Islet precursor cell (in vitro differentiated cells): ENCODE data around the gene COMMD1.
"Not testable (repeated sequence)": the region's sequence is repeated elsewhere in the genome, so short reads cannot be mapped to it uniquely, and the experiment has no call there.

Experiments used
- DNase-seq: peaks from one replicate; pipeline ENCODE4 v3.0.0-alpha.2; 2018

The COMMD1 gene

DNA sequence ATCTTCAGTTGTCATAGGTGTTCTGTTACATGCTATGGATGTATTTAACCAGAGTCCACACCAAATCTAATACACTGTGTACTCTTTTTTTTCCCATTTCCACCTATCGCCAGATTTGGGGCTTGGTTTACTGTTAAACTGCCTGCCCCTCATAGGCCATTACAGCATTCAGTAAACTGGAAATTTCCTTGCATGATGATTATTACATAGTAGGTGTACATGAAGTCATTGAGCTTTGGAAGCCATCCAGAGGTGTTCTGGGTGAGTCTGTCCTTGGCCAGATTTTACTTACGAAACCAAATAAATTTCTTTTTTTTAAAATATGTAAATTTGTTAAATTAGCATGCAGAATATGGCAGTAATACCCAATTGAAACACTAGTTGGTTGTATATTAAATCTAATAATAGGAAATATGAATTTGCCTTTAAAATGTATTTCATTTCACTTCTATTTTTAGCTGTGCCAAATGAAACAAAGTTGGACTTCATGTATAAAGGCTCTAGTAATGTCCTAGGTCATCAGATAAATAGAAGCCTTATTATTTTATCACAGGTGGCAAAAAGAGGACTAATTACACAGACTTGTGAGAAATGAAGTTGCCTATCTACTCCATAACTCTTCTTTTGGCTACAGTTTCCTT is 60.7 kb downstream of the COMMD1 start:
- no peak for DNase-seq

DNA sequence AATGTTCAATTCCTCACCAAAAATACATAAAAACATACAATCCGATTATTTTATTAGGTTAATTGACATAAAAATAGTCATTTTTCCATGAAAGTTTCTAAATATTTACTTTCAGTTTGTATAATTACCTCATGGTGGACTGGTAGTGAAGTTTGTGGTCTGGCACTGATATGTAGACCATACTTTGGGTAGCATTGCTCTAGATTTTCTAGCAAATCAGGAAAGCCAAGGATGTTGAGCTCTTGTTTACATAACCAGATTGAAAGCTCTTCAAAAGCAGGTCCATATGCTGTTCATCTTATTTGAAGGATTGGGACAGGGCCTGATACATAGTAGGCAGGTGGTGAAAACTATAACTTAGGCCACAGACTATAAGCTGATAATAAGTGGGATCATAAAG is 61.8 kb downstream of the COMMD1 start:
- DNase-seq = no peak

DNA sequence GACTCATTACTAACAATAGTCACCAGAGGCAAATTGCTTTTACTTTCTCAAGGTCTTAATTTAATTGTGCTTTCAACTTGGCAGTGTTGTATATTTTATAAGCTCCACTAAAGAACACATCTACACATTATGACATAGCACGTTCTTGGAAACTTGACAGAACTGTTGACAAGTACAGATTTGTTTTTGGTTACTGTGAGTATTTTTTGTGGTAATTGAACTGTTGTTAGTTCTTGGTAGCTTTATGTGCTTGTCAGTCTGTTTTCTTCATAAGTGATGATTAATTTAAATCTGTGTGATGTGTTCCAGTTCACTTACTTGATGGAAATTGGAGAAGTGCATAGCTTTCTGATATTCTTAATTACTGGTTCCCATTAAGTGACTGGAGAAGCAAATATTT is 63.9 kb downstream of the COMMD1 start:
- DNase-seq = no peak

DNA sequence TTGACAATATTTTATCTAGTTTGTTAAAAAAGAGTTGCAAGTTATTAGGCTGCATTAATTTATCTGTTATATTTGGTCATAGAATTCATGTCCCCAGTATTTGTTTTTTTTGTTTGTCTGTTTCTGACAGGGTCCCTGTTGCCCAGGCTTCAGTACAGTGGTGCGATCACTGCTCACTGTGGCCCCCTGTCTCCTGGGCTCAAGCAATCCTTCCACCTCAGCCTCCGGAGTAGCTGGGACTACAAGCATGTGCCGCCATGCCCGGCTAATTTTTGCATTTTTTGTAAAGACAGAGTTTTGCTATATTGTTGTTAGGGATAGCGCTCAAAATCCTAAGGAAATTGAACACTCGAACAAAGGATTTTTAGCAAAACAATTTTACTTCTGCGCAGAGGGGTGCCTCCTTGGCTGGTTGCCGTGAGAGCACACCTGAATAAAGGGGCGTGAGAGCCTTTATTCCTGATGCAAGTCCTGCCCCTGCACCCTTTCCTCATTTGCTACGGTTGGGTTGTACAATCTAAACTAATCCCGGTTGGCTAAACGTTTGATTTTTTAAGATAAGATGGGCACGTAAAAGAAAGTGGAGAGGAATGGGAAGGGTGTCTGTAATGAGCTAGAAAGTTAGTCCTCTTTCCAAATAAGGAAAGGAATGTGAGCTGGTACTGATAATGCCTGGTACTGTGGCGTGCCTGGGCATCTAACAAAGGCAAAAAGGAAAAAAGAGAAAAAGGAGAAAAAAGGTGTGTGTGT is 65.5 kb downstream of the COMMD1 start:
- peak; percentile 62 for DNase-seq

DNA sequence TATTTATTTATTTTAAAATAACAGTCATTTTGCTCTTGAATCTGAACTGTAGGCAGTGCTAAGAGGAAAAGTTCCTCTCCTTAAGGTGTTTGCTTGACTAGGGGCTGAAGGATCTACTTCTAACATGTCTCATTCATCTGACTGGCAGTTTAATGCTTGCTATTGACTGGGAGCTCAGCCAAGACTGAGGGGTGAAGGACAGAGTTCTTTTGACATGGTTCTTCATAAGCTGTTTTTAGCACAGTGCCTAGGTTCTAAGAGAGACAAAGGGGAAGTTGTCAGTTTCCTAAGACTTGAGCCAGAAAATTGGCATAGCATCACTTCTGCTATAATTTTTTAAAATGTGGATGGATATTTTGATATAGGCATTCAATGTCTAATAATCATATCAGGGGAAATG is 73.0 kb downstream of the COMMD1 start:
- no peak for DNase-seq

DNA sequence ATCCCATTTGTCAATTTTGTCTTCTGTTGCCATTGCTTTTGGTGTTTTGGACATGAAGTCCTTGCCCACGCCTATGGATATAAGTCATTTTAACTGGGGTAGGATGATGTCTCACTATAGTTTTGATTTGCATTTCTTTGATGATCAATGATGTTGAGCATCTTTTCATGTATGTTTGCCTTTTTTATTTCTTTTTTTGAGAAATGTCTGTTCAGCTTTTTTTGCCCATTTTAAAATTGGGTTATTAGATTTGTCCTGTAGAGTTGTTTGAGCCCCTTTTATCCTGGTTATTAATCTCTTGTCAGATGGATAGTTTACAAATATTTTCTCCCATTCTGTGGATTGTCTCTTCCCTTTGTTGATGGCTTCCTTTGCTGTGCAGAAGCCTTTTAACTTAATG is 75.3 kb downstream of the COMMD1 start:
- no peak for DNase-seq

DNA sequence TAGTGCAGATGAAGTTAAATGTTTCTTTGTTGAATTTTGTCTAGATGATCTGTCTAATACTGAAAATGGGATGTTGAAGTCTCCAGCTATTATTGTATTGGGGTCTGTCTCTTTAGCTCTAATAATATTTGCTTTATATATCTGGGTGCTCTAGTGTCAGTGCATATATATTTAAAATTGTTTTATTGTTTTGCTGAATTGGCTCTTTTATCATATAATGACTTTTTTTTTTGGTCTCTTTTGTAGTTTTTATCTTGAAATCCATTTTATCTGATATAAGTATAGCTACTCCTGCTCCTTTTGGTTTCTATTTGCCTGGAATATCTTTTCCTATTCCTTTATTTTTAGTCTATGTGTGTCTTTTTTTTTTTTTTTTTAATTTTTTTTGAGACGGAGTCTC is 79.2 kb downstream of the COMMD1 start:
- no peak for DNase-seq

DNA sequence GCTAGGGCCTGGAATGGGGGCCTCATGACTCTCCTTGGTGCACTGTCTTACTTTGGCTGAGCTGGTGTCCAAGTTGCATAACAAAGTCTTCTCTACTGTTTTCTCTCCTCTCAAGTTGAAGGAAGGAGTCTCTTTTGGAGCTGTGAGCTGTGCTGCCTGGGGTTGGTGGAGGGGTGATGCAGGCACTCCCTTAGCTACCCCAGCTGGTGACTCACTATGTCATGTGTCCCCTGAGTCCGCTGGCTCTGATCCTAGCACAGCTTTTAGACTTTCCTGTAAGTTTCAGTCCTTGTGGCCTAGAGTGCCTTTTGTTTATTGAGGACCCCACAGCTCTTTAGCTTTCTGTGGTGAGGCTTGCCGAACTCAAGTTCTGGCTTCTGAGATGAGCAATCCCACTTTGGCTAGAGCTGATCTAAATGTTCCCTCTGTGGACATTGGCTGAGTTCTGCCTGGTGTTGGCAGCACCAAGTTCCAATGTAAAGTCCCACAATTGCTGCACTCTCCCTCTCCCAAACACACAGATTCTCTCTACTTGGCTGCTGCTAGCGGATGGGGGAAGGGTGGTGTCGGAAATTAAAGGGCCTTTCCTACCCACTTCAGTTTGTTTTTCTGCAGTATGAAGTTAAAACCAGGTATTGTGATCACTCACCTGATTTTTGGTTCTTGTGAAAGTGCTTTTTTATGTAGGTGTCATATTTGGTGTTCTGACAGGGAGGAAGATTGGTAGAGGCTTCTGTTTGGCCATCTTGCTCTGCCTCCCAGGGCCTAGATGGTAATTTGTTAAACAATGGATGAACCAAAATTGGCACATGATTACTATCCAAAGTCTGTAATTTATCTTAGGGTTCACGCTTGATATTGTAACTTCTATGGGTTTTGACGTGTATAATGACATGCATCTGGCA is 83.2 kb downstream of the COMMD1 start:
- no peak for DNase-seq

DNA sequence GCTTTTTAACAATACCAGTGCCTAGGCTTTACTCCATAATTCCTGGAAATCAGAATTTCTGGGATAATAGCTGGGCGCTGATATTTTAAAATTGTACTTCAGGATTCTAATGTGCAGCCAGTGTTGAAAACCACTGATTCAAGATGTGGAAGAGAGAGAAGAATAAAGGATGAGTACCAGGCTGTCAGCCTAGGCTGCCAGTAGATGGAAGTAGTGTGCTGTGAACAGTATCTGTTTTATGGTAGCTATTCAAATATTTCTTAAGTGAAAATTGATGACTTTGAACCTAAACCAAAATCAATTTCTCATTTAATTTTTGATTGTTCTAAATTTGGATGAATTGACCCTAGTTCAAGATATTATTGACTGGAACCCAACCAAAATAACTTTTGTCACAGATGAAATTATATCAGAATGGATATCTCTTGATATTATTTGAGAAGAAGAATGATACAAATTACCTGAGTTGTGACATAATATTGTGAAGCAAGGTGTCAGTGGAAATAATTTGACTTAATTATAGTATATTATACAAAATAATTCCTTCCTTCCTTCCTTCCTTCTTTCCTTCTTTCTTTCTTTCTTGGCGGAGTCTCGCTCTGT is 88.0 kb downstream of the COMMD1 start:
- DNase-seq = no peak

DNA sequence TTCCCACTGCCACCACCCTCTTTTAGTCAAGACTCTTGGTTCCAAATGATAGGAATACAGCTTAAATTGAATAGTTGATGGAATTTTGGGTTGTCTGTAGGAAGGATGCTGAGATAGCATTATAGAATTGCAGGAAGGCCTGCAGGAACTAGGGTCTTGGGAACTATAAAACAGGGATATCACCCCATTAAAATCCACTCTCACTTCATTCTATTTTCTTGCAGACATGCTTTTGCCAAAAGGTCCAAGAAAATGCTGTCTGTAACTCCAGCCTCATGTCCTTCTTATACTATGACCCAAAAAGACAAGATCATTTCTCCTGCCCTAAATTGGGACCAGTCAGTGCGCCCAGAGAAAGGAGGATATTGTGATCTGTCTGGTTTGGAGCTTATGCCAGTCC is 89.1 kb downstream of the COMMD1 start:
- DNase-seq = no peak

DNA sequence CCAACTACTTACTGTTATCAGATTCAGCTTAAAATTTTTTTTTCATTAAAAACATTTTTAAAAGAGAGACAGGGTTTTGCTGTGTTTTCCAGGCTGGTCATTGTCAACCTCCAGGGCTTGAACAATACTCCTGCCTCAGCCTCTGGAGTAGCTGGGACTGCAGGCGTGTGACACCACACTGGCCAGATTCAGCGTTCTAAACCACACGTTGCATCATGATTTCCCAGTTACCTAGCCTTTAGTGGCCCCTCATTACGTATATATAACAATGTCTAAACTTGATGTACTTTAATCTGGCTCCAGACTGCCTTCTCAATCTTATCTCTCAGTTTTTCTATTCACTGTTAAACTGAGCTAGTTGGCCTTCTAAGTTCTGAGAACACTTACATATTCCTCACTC is 89.6 kb downstream of the COMMD1 start:
- no peak for DNase-seq

DNA sequence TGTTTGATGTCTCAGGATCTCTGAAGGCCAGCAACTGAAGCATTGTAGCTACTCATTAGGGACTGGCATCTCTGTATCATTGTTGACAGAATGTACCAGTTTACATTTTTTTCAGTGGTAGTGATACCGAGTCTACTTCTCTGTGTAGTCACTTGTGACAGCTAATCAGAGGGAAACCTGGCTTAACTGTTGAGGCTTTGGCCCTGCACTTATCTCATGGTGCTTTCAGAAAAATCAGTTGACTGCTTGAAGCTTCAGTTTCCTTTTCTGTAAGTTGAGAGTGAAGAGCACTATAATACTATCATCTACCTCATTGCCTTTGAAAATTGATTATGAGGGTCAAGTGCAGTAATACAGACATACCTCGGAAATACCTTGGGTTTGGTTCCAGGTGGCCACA is 90.0 kb downstream of the COMMD1 start:
- no peak for DNase-seq

DNA sequence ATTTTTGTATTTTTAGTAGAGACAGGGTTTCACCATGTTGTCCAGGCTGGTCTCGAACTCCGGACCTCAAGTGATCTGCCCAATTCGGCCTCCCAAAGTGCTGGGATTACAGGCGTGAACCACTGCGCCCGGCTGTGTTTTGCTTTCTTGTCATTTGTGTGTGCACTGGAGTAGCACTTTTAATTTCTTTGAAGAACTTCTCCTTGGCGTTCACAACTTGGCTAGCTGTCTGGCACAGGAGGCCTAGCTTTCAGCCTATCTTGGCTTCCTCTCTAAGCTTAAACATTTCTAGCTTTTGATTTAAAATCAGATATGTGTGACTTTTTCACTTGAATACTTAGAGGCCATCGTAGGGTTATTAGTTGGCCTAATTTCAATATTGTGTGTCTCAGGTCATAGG is 93.0 kb downstream of the COMMD1 start:
- DNase-seq = no peak

DNA sequence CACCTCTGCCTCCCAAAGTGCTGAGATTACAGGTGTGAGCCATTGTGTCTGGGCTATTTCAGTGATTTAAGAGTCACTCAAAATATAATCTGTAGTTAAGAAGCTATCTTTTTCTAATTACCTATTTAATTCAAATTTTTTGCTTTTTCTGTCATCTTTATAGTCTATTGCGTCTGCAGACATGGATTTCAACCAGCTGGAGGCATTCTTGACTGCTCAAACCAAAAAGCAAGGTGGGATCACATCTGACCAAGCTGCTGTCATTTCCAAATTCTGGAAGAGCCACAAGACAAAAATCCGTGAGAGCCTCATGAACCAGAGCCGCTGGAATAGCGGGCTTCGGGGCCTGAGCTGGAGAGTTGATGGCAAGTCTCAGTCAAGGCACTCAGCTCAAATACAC is 95.1 kb downstream of the COMMD1 start:
- DNase-seq = no peak

DNA sequence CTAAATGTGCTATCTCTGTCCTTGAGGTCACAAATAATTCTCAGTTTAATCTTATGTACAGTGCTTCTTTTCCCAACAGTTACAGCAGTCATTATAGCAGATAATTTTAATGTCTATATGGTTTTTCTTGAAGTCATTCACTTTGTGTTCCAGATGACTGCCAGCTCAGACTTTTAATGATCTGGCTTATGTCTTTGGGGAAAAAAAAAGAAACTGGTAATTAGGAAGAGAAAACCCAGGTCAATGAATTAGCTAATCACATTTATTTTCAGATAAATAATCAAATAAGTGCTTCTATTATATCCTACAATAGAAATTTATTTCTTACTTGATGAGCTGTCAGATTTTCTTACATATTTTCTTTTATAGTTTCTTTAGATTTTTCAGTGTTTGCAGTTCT is 96.0 kb downstream of the COMMD1 start:
- DNase-seq = no peak

DNA sequence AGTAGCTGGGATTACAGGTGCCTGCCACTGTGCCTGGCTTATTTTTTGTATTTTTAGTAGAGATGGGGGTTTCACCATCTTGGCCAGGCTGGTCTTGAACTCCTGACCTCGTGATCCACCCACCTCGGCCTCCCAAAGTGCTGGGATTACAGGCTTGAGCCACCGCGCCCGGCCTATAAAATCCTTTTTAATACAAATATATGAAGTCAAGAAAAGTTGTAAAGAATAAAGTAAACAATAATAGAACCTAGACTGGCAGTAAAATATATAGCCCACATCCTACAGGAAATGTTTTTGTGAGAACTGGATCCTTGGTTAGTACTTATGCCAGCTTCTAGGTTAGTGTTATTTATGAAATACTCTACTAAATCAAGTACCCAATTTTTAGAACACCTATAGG is 99.0 kb downstream of the COMMD1 start:
- DNase-seq = not testable (repeated sequence)

DNA sequence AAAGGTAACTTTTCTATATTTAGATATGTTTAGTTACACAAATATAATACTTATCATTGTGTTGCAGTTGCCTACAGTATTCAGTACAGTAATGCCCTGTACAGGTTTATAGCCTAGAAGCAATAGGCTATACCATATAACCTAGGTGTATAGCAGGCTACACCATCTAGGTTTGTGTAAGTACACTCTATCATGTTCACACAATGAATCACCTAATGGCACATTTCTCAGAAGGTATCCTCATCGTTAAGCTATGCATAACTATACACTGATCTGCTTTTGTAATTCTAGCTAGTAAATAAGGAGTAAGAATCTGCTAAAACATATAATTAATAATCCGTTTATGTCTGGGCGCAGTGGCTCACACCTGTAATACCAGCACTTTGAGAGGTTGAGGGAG is 102.1 kb downstream of the COMMD1 start:
- no peak for DNase-seq

DNA sequence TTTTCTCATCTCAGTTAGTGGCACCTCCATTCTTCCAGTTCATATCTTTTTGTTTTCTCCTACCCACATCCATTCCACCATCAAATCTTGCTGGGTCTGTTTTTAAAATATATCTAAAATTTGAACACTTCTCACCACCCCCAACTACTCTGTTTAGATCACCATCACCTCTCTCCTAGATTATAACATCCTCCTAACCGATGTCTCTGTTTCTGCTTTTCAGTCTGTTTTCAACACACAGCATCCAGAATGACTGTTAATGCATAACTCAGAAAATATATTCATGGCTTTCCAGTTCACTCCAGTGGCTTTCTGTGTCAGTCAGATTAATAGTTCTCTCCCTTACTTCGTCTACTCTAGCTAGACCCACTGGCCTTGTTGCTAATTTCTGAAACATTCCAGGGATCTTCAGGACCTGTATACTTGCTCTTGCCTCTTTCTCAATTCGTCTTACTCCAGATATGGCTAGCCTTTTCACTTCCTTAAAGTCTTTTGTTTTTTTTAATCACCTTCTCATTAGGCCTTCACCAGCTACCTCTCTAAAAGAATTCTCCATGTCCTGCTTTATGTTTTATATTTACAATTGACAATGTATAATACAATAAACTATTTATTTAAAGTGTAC is 105.3 kb downstream of the COMMD1 start:
- DNase-seq = no peak

DNA sequence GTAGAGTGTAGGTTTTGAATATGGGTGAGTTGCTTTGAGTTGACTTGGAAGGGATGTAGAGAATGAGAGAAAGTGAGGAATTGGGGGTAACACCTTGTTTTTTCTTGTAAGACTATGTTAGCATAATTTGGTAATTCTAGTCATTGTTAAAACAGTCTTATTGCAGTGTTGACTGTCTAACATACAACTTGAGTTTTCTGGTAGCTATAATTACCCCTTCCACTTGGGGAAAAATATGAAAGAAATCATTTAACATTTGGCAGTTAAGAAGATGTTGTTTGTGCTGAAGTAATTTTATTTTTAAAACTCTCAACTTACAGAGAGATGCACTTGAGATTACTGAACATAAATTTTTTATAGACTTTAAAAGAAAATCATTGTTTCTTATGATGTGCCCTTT is 108.2 kb downstream of the COMMD1 start:
- no peak for DNase-seq

DNA sequence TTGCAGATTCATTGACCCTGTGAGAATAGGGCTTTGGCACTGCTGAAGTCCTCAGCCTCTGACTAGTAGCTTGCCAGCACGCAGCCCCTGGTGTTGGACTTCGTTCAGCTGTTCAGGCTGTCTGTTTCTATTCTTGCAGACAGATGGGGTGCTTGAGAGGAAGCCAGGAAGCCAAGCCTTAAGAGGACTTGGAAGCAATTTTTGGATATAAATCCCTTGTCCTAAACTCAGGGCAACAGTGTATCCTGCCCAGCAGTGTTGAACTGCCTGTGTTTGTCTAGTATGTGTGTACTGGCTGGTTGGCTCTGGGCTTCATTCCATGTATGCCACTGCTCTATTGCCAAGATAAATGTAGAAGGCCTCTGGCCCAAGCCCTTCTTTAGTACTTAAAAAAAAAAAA is 108.6 kb downstream of the COMMD1 start:
- DNase-seq = peak; percentile 53

DNA sequence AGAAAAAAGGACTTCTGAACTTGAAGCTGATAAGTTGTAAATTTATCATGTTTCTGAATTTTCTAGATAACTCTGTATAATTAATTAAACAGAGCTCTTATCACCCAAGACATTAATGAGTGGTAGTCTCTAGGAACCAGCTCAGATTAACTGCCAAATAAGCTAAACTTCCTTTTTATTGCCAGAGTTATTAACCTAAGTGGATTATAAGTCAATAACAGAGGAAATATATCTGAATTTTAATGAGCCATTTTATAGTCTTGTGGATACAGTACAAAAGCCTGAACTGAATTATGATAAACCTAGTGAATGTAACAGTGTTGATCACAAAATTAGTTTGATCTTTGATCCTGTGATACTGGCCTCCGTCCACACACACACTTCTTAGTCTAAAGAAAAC is 111.5 kb downstream of the COMMD1 start:
- no peak for DNase-seq

DNA sequence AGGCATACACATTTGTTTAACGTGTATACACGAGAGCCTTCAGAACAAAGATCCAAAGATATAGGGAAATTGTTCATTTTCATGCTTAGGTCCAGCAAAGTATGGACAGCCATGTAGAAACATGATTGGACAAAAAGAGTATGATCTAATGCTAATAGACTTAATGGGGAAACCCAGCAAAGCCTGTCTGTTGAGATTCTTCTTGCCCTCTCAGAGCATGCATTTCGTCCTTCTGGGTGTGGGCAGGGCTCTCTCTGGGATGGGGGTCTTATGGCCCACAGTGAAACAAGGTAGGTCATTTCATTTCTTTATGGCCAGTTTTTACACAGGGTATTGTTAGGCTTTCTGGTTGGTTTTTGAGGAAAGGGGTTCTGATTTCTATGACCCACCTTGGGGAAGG is 124.4 kb downstream of the COMMD1 start:
- peak; percentile 53 for DNase-seq

DNA sequence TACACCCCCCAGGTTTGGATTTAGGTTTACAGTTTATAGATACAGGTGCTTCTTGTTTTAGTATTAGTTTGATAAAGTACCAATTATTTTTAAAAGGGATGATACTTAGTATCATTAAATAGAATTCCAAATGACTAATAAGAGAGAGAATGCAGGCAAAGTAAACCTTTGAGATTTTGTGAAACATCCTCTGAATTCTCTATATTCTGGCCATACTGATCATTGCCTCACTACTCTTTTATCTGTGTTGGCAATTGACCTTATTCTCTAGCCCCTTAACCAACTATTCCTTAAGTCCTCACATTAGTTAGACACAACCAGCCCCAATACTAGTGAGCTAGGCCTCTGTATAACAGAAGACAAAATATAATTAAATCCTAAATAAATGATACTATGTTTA is 125.4 kb downstream of the COMMD1 start:
- no peak for DNase-seq
